SK-N-MC (cell line): ENCODE measurements around the gene BTG2.

Experiments used
- FOXP2 ChIP-seq: optimal IDR thresholded peaks from 2 replicates; pipeline ENCODE3; 2011; ENCODE audit warnings: mild to moderate bottlenecking, moderate library complexity; ENCODE audit not compliant: insufficient read depth; ENCODE audit errors: extremely low read length, control extremely low read depth
- POLR2AphosphoS5 ChIP-seq: IDR thresholded peaks from 2 replicates; pipeline ENCODE4 v1.6.1; 2012; ENCODE audit warnings: mild to moderate bottlenecking, low read depth, low read length, borderline replicate concordance

- TF ChIP-seq POLR2AphosphoS5 = no peak
- no peak for TF ChIP-seq FOXP2
These were observed 48.2 kb downstream of the BTG2 start for GRCh38 chr1:203353486-203353885.
